Panc1 (cell line): ENCODE results near the gene KANK4. TPM values are rescaled to one million over a fixed set of nuclear protein-coding genes. Genes with fewer than 3 reads are reported as not detected.
A peak's percentile ranks its signal among the peaks of the same experiment; 100 is the strongest.

Experiments
- ATAC-seq: fragments of 200-7000 bp; cut with Tn5 transposase; 2 replicates; pipeline ENCODE4 v1.9.1; 2020; ENCODE audit warnings: mild to moderate bottlenecking, moderate library complexity
- BruUV-seq: library from RNA; stranded (reverse); fragments of 400-500 nt; replicated peaks from 2 replicates; lab custom pipeline; 2021; lab: Mats Ljungman, UMichigan
- CTCF ChIA-PET: fragments of 300-600 bp; sonication (Branson Sonifier 250); formaldehyde crosslinking; loops from one replicate; lab custom pipeline; 2022; ENCODE audit warnings: antibody characterized with exemption; lab: Charles Lee
- POLR2A ChIA-PET: fragments of 300-600 bp; sonication (Branson Sonifier 250); formaldehyde crosslinking; loops from one replicate; lab custom pipeline; 2022; ENCODE audit warnings: antibody characterized with exemption; lab: Charles Lee
- DNase-seq: peaks from one replicate; pipeline ENCODE4 v3.0.0-alpha.2; 2010; ENCODE audit warnings: low read depth, low spot score
- H3K27ac ChIP-seq: 2 replicates; pipeline ENCODE4 v1.5.1; 2011; ENCODE audit warnings: mild to moderate bottlenecking, low read length, inconsistent platforms
- H3K27me3 ChIP-seq: fragments of 200-500 bp; sonication (Bioruptor generic); 2 replicates; pipeline ENCODE4 v1.6.0; 2014; ENCODE audit warnings: low read length, inconsistent platforms; ENCODE audit not compliant: control insufficient read depth, insufficient read depth
- H3K36me3 ChIP-seq: fragments of 200-500 bp; sonication (Bioruptor generic); 2 replicates; pipeline ENCODE4 v1.5.1; 2014; ENCODE audit warnings: inconsistent platforms, mild to moderate bottlenecking, low read length, moderate library complexity; ENCODE audit not compliant: control insufficient read depth, insufficient read depth
- H3K4me1 ChIP-seq: 2 replicates; pipeline ENCODE4 v1.5.1; 2011; ENCODE audit warnings: inconsistent platforms, mild to moderate bottlenecking, low read length, moderate library complexity; ENCODE audit not compliant: control insufficient read depth, insufficient read depth
- H3K4me3 ChIP-seq, 2 experiments: 2 replicates each; pipeline ENCODE4 v1.5.1; 2011 to 2012; ENCODE audit warnings: low read depth in 2 of 2, low read length in 2 of 2, mild to moderate bottlenecking in 2 of 2, inconsistent platforms in 1 of 2, moderate library complexity in 1 of 2
- H3K9me3 ChIP-seq: fragments of 200-500 bp; sonication (Bioruptor generic); 2 replicates; pipeline ENCODE4 v1.5.1; 2014; ENCODE audit warnings: low read depth, mild to moderate bottlenecking, inconsistent platforms, low read length, moderate library complexity; ENCODE audit not compliant: control insufficient read depth, insufficient read depth
- CTCF ChIP-seq: fragments of 450-650 bp; IDR thresholded peaks from 2 replicates; pipeline ENCODE4 v1.5.1; 2017; ENCODE audit warnings: mild to moderate bottlenecking
- POLR2AphosphoS5 ChIP-seq: IDR thresholded peaks from 2 replicates; pipeline ENCODE4 v1.6.1; 2012; ENCODE audit warnings: mild to moderate bottlenecking, low read depth, low read length, moderate library complexity
- REST ChIP-seq, 2 experiments: IDR thresholded peaks; 2 replicates each; pipeline ENCODE4 v1.6.1; 2011 to 2012; ENCODE audit warnings: low read depth in 2 of 2, control low read depth in 1 of 2, low read length in 1 of 2, mild to moderate bottlenecking in 1 of 2, moderate library complexity in 1 of 2; ENCODE audit not compliant: insufficient read depth in 1 of 2
- SIN3A ChIP-seq: IDR thresholded peaks from 2 replicates; pipeline ENCODE4 v1.6.1; 2012; ENCODE audit warnings: low read depth, mild to moderate bottlenecking, low read length, moderate library complexity, borderline replicate concordance; ENCODE audit not compliant: insufficient read depth
- TCF7L2 ChIP-seq: IDR thresholded peaks from 2 replicates; pipeline ENCODE4 v1.6.1; 2011; ENCODE audit warnings: mild to moderate bottlenecking, low read depth, low read length, inconsistent platforms
- in situ Hi-C: cut with HindIII; loops from 2 replicates; pipeline ENCODE4 v1.10.0; 2016; ENCODE audit warnings: low sequenced_read_pairs, low pct_unique_long_range_greater_than_20kb
- intact Hi-C: fragments of 100-400 bp; cut with micrococcal nuclease; formaldehyde crosslinking; loops from one replicate; pipeline ENCODE4 v1.10.0; 2022; ENCODE audit not compliant: unreplicated experiment
- total RNA-seq: library from RNA; stranded (reverse); gene quantifications from one replicate; pipeline ENCODE4 v1.2.1, GENCODE V29; 2021; ENCODE audit not compliant: unreplicated experiment

Gene KANK4
- total RNA-seq, 1 experiment from 2014 or later, result 0.18 TPM

- no peaks in the 10 kb centered on the region for H3K9me3 ChIP-seq
- H3K27ac ChIP-seq, result no peak overlapping the region
- in situ Hi-C loops, result no loop called here
- ATAC-seq (no peak), DNase-seq (no peak)
- intact Hi-C loops, result no loop called here
- CTCF ChIA-PET, result no interaction called here
- H3K27me3 ChIP-seq, result no peaks in the 10 kb centered on the region
- H3K36me3 ChIP-seq, result no peaks in the 10 kb centered on the region
- POLR2A ChIA-PET, result no interaction called here
- no peaks in the 10 kb centered on the region for H3K4me1 ChIP-seq
- H3K4me3 ChIP-seq, result no peak overlapping the region
- BruUV-seq, result no TSS peak
- TF ChIP-seq REST (IDR thresholded peaks at IDR 0.05; ENCODE audit: insufficient read depth in 1 of 2, low read depth in 2 of 2, low read length in 1 of 2), result no peak
- no peak for TF ChIP-seq CTCF
- no peak for TF ChIP-seq SIN3A
- no peak for TF ChIP-seq TCF7L2
- no peak for TF ChIP-seq POLR2AphosphoS5
These were observed 38.7 kb upstream of the KANK4 start for GRCh38 chr1:62357916-62358315.

GRCh38 chr1:62356257-62356835 is 37.1 kb upstream of the KANK4 start:
- Histone ChIP-seq H3K4me3 (no peak overlapping the region), H3K27me3 (no peaks in the 10 kb centered on the region), H3K9me3 (no peaks in the 10 kb centered on the region), H3K27ac (no peak overlapping the region), H3K4me1 (no peaks in the 10 kb centered on the region), H3K36me3 (no peaks in the 10 kb centered on the region)
- TF ChIP-seq REST (IDR thresholded peaks at IDR 0.05; ENCODE audit: insufficient read depth in 1 of 2, low read depth in 2 of 2, low read length in 1 of 2) (no peak), CTCF (no peak), TCF7L2 (no peak), SIN3A (no peak), POLR2AphosphoS5 (no peak)
- POLR2A ChIA-PET, result no interaction called here
- CTCF ChIA-PET, result no interaction called here
- no peak for DNase-seq
- 0 out of 2 replicates have a peak, but pooled peaks have one; percentile 66 for ATAC-seq
- in situ Hi-C loops, result no loop called here
- BruUV-seq, result no TSS peak
- intact Hi-C loops, result no loop called here
